Endometrial microvascular endothelial cells (primary cell): ENCODE data around the gene CHDH. TPM values are rescaled to one million over a fixed set of nuclear protein-coding genes. Genes with fewer than 3 reads are reported as not detected.

Source experiments
- in situ Hi-C: cut with HindIII; loops from 2 replicates; pipeline ENCODE4 v1.10.0; 2017; ENCODE audit warnings: low sequenced_read_pairs, low pct_unique_long_range_greater_than_20kb; ENCODE audit errors: inconsistent ontology term
- total RNA-seq: library from RNA; depleted of rRNA; stranded (reverse); fragments of >200 nt; gene quantifications from one replicate; pipeline ENCODE4 v1.2.3, GENCODE V29; 2015; ENCODE audit errors: inconsistent ontology term

The CHDH gene
- total RNA-seq, 1 donor from 2014 or later = not detected

GRCh38 chr3:53858096-53858741, 12.0 kb upstream of the CHDH start:
- in situ Hi-C loops = no loop called here

GRCh38 chr3:53856964-53857363, 10.7 kb upstream of the CHDH start:
- in situ Hi-C loops = no loop called here

GRCh38 chr3:53850895-53851294, 4.7 kb upstream of the CHDH start:
- in situ Hi-C loops = no loop called here

- in situ Hi-C loops = no loop called here
Observed at GRCh38 chr3:53849916-53850315, 3.7 kb upstream of the CHDH start.

GRCh38 chr3:53846851-53847155, 584 bp upstream of the CHDH start:
- in situ Hi-C loops = no loop called here

GRCh38 chr3:53845881-53846133, 412 bp downstream of the CHDH start:
- in situ Hi-C loops = no loop called here

GRCh38 chr3:53845103-53845880, 927 bp downstream of the CHDH start:
- in situ Hi-C loops = no loop called here

GRCh38 chr3:53844262-53845102, 1.7 kb downstream of the CHDH start:
- in situ Hi-C loops = no loop called here

GRCh38 chr3:53843195-53844177, 2.7 kb downstream of the CHDH start:
- in situ Hi-C loops = no loop called here

GRCh38 chr3:53842436-53843194, 3.6 kb downstream of the CHDH start:
- in situ Hi-C loops = no loop called here

GRCh38 chr3:53841296-53841695, 4.9 kb downstream of the CHDH start:
- in situ Hi-C loops = no loop called here

GRCh38 chr3:53837331-53837730, 8.9 kb downstream of the CHDH start:
- in situ Hi-C loops = no loop called here

- in situ Hi-C loops = no loop called here
Observed at GRCh38 chr3:53836084-53836872, 9.9 kb downstream of the CHDH start.

GRCh38 chr3:53835257-53835656, 11.0 kb downstream of the CHDH start:
- in situ Hi-C loops = no loop called here

- in situ Hi-C loops = no loop called here
Observed at GRCh38 chr3:53834429-53835095, 11.7 kb downstream of the CHDH start.

- in situ Hi-C loops = no loop called here
Observed at GRCh38 chr3:53833700-53834099, 12.5 kb downstream of the CHDH start.

GRCh38 chr3:53833053-53833645, 13.1 kb downstream of the CHDH start:
- in situ Hi-C loops = no loop called here
